NCI-H2171 treated with DMSO at 0.1 percent for 48 hours (cell line): ENCODE results near the gene CDHR2.

Source experiments
- DNase-seq: peaks from one replicate; lab custom pipeline; 2025; lab: John Stamatoyannopoulos, UW

The CDHR2 gene, protein sequence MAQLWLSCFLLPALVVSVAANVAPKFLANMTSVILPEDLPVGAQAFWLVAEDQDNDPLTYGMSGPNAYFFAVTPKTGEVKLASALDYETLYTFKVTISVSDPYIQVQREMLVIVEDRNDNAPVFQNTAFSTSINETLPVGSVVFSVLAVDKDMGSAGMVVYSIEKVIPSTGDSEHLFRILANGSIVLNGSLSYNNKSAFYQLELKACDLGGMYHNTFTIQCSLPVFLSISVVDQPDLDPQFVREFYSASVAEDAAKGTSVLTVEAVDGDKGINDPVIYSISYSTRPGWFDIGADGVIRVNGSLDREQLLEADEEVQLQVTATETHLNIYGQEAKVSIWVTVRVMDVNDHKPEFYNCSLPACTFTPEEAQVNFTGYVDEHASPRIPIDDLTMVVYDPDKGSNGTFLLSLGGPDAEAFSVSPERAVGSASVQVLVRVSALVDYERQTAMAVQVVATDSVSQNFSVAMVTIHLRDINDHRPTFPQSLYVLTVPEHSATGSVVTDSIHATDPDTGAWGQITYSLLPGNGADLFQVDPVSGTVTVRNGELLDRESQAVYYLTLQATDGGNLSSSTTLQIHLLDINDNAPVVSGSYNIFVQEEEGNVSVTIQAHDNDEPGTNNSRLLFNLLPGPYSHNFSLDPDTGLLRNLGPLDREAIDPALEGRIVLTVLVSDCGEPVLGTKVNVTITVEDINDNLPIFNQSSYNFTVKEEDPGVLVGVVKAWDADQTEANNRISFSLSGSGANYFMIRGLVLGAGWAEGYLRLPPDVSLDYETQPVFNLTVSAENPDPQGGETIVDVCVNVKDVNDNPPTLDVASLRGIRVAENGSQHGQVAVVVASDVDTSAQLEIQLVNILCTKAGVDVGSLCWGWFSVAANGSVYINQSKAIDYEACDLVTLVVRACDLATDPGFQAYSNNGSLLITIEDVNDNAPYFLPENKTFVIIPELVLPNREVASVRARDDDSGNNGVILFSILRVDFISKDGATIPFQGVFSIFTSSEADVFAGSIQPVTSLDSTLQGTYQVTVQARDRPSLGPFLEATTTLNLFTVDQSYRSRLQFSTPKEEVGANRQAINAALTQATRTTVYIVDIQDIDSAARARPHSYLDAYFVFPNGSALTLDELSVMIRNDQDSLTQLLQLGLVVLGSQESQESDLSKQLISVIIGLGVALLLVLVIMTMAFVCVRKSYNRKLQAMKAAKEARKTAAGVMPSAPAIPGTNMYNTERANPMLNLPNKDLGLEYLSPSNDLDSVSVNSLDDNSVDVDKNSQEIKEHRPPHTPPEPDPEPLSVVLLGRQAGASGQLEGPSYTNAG (N-terminal part only)

DNA sequence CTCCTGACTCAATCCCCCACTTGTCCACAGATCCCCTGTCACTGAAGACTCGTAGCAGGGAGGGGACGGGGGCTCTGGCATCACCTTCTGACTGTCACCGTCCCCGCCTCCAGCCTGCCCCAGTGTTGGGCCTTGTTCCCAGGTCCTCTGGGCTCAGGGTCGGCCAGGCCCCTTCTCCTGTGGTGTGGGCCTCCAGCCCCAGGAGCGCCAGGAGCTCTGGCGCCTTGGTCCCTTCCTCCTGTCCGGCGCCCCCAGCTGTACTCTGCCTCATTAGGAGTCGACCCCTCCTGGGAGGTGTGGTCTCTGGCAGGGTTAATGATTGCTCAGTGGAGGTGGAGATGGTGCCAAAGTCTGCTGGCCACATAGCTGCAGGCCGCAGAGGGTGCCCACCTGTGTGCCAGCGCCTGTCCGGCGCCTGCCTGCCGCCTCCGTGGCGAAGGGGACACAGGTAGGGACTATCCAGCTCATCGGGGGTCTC is at the start of gene CDHR2:
TSS of gene CDHR2 (plus strand) at position 376 of the 478 bp plus-strand sequence. CDS start 16,011 bp downstream, outside the sequence.
- no peak for DNase-seq

DNA sequence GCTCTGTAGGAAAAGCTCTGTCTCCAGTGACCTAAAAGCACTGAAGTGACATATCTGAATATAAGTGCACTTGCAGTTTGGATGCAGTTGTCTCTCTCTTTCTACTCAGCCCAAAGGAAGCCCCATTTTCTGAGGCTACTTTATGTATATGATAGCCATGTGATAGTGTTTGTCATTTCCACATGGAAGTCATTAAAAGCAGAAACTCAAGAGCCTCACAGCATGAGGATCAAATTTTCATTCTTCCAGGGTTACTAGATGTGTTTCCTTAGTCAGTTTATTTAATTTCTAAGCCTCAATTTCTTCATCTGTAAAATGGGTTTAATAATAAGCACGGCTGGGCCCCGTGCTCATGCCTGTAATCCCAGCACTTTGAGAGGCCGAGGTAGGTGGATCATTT is 48.6 kb upstream of the CDHR2 start:
- DNase-seq = no peak

GRCh38 chr5:176501333-176501732 is 47.8 kb upstream of the CDHR2 start:
- no peak for DNase-seq

GRCh38 chr5:176503496-176503895 is 45.6 kb upstream of the CDHR2 start:
- DNase-seq = no peak

DNA sequence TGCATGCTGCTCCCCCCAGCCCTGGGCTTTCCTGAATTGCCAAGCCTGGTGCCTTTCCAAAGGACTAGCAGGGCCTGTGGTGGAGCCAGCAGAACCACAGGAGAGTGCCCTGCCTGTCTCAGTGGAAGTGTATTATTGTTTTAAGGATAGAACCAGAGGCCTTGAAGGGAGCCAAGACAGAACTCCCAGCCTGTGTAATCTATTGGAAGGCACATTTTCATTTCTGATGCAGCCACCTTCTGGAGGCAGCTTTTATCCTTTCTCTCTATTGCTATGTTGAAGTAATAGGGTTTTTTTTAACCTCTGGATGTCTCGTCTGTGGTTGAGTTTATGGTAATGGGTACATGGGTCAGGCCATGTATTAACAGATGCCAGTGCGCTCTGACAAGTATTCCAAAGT is 41.2 kb upstream of the CDHR2 start:
- DNase-seq = no peak

- DNase-seq = no peak
These were observed 40.5 kb upstream of the CDHR2 start for GRCh38 chr5:176508603-176509002.

DNA sequence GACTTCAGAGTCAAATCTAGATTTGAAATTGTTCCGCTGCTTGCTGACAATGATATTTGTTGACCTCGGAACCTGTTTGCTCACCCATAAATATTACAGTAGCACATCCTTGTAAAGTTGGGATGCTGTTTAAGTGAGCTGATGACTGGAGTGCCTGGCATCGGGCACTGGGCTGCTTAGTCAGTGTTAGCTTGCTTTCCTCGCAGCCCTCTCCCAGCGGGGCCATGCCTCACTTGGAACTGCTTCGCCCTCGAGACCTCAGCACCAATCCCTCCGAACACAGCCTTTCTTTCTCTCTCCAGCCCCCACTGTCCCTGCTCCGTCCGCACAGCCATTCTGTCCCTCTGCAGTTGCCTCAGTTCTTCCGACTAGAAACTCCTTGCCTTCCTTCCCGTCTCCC is 35.4 kb upstream of the CDHR2 start:
- DNase-seq = no peak

DNA sequence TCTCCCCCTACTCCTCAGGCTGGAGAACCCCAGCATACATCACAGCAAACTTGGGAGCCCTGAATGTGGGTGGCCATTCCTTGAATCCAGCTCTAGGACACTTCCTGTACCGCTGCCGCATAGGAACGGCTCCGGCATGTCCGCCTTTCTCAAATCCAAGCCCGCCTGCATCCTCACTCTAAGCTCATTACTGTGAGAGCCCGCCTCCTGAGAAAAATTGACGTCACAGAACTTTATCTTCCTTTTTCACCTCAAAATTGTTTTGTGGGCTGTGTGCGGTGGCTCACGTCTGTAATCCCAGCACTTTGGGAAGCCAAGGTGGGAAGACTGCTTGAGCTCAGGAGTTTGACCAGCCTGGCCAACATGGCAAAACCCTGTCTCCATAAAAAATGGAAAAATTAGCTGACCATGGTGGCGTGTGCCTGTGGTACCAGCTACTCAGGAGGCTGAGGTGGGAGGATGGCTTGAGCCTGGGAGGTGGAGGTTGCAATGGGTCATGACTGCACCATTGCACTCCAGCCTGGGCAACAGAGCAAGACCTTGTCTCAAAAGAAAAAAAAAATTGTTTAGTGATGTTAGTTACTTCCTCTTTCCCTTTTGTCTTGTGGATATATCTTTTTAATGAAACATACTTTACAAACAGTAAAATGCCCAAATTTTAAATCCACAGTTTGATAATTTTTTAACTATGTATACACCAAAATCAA is 34.7 kb upstream of the CDHR2 start:
- DNase-seq = no peak

- no peak for DNase-seq
These were observed 33.7 kb upstream of the CDHR2 start for GRCh38 chr5:176515396-176515795.

DNA sequence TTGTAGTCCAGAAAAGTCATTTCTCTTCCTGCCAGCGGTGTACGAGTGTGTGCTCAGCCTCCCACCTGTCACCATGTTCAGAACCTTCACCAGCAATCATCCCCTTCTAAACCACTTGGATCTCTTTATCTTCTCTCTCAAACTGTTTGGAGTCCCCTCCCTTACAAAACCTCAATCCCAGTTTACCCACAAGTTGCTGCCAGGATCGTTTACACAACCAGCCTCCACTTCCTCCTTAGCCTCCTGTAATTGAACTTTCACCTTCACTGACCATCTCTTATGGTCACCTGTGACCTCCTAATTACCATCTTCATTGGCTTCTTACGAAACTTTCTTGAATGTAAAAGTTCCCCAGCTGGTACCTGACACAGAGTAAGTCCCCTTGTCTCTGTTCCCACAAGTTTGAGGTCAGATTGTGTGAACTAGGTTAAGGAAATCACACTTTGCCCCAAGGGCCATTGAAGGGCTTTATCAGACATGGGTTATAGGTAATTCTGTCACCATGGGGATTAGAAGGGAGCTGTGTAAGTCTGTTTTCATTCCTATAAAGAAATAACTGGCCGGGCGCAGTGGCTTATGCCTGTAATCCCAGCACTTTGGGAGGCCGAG is 32.0 kb upstream of the CDHR2 start:
- DNase-seq = no peak

GRCh38 chr5:176519810-176520720 is 29.1 kb upstream of the CDHR2 start:
- no peak for DNase-seq

GRCh38 chr5:176521286-176521685 is 27.9 kb upstream of the CDHR2 start:
- no peak for DNase-seq

GRCh38 chr5:176521699-176522263 is 27.4 kb upstream of the CDHR2 start:
- no peak for DNase-seq

GRCh38 chr5:176524138-176524537 is 25.0 kb upstream of the CDHR2 start:
- DNase-seq = no peak

GRCh38 chr5:176524987-176525386 is 24.2 kb upstream of the CDHR2 start:
- no peak for DNase-seq

DNA sequence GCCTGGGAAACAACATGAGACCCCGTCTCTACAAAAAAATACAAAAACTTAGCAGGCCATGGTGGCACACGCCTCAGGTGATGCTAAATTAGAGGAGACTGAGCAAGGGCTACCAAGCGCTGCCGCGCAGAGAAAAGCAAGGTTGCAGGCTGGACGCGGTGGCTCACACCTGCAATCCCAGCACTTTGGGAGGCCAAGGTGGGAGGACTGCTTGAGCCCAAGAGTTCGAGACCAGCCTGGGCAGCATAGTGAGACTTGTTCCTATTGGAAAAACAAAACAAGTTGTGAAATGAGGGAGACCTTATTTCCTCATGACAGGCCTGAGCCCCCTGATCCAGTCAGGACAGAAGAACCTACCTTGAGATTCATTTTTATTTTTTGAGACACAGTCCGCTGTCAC is 23.5 kb upstream of the CDHR2 start:
- no peak for DNase-seq

DNA sequence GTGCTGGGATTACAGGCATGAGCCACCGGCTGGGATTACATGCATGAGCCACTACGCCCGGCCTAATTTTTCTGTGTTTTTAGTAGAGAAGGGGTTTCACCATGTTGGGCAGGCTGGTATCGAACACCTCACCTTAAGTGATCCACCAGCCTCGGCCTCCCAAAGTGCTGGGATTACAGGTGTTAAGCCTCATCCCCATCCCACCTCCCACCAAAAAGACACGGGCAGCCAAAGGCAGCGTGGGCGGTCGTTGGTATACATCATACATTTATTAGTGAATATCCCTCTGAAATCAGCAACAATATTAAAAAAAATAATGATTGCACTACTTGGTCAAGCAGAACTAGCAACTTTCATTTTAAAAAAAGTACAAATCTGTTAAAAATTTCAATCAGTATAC is 22.7 kb upstream of the CDHR2 start:
- no peak for DNase-seq

- DNase-seq = no peak
These were observed 21.6 kb upstream of the CDHR2 start for GRCh38 chr5:176527246-176528222.
